B cell (primary cell): ENCODE results near the gene OCLN.

Experiments used
- EZH2 ChIP-seq: IDR thresholded peaks from 2 replicates; pipeline ENCODE4 v1.6.1; 2012; ENCODE audit warnings: borderline replicate concordance, low read depth, mild to moderate bottlenecking, moderate library complexity, low read length; ENCODE audit not compliant: insufficient read depth, poor library complexity, severe bottlenecking
- TF ChIP-seq, protein P1 (sequence below): fragments of 200-600 bp; IDR thresholded peaks from one replicate; pipeline ENCODE4 v1.8.0; 2022; ENCODE audit warnings: antibody characterized with exemption, mild to moderate bottlenecking

DNA sequence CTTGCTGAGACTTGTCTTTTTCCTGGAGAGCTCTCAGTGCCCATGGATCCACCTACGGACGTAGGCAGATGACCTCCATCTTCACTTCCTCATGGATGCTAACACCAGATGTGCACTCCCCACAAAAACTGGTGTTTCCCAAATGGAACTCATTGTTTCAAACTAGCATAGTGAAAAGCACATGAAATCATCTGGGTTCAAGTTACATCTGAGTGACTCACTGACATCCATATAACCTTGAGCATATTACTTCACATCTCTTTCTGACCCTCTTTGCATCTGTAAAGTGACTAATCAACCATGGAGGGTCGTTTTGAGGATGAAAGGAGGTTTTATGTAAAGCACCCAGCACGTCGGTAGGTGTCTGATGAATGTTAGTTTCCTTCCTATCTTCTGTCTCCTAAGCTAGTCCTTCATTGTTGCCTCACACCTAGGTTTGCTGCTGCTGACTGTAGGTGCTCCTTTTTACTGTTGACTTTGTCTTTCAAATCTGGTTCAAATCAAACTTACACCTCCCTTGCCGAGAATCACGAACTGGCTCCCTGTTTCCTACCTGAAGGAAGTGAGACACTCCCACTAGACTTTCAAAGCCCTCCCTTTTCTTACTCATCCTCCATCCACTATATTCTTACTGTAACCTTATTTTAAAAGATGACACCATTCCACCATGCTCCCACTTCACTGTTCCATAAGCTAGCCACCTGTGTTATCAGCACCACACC lies 10.3 kb downstream of the OCLN start:
- TF ChIP-seq, protein P1, sequence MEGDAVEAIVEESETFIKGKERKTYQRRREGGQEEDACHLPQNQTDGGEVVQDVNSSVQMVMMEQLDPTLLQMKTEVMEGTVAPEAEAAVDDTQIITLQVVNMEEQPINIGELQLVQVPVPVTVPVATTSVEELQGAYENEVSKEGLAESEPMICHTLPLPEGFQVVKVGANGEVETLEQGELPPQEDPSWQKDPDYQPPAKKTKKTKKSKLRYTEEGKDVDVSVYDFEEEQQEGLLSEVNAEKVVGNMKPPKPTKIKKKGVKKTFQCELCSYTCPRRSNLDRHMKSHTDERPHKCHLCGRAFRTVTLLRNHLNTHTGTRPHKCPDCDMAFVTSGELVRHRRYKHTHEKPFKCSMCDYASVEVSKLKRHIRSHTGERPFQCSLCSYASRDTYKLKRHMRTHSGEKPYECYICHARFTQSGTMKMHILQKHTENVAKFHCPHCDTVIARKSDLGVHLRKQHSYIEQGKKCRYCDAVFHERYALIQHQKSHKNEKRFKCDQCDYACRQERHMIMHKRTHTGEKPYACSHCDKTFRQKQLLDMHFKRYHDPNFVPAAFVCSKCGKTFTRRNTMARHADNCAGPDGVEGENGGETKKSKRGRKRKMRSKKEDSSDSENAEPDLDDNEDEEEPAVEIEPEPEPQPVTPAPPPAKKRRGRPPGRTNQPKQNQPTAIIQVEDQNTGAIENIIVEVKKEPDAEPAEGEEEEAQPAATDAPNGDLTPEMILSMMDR, result no peak
- no peak for TF ChIP-seq EZH2
